NCI-H2227 (cell line): Measurements from ENCODE around the gene CHD5.

ENCODE experiments used
- DNase-seq: peaks from one replicate; lab custom pipeline; 2025; ENCODE audit not compliant: unreplicated experiment; lab: John Stamatoyannopoulos, UW

The CHD5 gene

GRCh38 chr1:6117064-6117463 lies 63.1 kb downstream of the CHD5 start:
- no peak for DNase-seq

DNA sequence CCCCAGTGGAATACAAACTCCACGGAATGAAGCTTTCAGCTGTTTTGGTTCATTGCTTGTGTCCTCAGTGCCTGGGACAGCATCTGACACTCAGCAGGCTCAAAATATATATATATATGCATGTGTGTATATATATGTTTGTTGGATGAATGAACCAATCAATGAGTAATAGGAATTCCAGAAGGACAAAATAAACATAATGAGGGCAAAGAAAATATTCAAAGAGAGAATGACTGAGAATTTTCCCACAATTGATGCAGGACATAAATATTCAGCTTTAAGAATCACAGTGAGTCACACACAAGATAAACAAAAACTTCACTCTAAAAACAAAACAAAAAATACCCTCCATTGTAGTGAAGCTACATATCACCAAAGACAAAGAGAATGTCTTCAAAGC lies 64.0 kb downstream of the CHD5 start:
- no peak for DNase-seq

DNA sequence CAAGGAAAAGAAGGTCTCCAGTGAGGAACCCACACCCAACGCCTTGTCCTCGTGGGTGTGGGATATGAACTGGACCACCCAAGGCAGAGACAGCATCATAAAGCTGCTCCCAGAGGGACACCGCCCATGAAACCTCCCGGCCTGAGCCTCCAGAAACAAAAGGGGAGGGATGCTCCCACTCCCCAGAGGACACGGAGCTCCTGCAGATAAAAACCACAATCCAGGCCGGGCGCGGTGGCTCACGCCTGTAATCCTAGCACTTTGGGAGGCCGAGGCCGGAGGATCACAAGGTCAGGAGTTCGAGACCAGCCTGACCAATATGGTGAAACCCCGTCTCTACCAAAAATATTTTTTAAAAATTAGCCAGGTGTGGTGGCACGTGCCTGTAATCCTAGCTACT lies 66.4 kb downstream of the CHD5 start:
- no peak for DNase-seq

- no peak for DNase-seq
Measured at GRCh38 chr1:6113116-6113515, 67.0 kb downstream of the CHD5 start.

DNA sequence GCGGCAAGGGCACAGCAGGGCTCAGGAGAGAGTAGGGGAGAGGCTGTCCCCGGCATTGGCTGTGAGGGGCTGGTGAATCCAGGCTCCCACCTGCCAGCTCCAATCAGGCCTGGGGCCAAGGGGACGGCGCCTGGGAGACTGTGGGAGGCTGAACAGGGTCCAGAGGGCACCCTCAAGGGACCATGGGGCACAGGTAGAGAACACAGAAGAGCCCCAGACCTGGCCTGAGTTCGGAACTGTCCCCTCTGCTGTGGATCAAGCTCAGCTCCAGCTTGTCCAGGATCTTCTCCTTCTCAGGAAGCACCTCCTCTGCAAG lies 67.5 kb downstream of the CHD5 start:
- no peak for DNase-seq

- no peak for DNase-seq
Measured at GRCh38 chr1:6111991-6112689, 68.0 kb downstream of the CHD5 start.

GRCh38 chr1:6111571-6111970 lies 68.5 kb downstream of the CHD5 start:
- DNase-seq, result no peak

DNA sequence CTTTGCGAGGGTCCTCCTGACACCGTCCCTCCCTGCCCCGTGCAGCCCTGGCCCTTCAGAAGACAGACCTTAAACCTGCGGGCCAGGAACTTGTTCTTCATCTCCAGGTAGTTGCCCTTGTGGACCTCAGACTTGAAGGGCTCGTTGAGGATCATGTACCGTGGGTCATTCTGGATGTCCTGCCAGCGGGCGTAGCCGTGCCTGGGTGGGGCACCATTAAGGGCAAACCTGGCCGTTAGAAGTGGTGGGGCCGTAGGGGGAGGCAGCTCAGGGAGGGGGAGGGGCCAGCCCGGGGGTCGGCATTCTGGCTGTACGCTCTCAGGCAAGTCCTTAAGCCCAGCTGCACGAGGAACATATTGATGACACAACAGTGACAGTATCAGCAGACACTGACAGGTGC lies 69.8 kb downstream of the CHD5 start:
- no peak for DNase-seq

DNA sequence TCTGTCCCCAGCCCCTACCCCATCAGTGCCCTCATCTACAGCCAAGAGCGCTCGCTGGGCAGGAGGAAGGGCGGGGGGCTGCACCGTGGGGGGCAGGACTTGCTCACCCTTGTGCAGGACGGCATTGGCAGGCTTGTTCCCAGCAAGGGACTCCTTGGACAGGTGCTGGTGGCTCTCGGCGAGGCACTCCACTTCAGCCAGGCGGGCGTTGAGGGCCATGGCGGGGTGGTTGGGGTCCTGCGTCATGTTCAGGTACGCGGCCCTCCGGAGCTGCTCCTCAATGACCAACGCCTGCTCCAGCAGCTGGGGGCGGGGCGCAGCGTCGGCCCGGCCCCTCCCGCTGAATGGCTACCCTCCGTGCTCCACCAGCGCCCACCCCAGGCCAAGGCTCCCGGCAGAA lies 70.4 kb downstream of the CHD5 start:
- no peak for DNase-seq

DNA sequence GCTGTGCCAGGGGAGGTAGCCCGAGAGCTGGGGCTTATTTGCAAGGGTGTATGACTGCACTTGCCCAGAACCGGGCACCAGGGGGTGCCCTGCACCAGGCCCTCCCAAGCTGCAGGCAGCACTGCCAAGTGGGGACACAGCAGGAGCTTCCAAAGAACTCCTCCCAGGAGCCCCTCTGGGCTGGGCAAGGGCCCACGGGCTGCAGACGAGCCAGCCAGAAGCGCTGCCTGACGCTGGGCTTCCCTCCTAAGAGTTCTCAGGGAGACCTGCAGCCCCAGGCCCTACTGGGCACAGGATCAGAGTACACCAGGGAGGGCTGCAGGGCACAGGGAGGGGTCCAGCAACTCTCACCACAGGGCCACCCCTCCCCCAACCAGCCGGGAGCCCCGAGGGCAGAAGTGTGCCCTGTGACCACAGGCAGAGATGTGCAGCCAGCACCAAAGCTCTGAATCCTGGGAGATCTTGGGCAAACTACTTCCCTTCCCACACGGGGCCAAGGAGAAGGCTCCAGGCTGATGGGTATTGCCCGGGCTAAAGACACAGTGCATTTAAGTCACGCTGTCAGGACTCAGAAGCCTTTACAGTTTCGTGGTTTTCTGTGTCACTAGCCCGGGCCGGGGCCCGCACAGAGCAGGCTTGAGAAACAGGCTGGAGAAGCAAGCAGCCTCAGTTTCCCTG lies 71.0 kb downstream of the CHD5 start:
- DNase-seq, result no peak

GRCh38 chr1:6108476-6108875 lies 71.6 kb downstream of the CHD5 start:
- no peak for DNase-seq

DNA sequence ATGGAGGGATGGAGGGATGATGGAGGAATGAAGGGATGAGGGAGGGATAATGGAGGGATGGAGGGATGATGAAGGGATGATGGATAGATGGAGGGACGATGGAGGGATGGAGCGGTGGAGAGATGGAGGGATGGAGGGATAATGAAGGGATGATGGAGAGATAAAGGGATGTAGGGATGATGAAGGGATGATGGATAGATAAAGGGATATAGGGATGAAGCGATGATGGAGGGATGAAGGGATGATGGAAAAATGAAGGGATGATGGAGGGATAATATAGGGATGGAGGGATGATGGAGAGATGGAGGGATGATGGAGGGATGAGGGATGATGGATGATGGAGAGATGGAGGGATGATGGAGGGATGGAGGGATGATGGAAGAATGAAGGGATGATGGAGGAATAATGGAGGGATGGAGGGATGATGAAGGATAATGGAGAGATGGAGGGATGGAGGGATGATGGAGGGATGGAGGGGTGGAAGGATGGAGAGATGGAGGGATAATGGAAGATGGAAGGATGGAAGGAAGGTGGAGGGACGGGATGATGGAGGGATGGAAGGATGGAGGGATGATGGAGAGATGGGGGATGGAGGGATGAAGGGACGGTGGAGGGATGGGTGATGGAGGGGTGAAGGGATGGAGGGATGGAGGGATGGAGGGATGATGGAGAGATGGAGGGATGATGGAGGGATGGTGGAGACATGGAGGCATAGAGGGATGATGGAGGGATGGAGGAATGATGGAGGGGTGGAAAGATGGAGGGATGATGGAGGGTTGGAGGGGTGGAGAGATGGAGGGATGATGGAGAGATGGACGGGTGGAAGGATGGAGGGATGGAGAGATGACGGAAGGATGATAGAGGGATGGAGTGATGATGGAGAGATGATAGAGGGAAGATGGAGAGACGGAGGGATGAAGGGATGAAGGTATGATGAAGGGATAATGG lies 72.4 kb downstream of the CHD5 start:
- DNase-seq, result no peak

DNA sequence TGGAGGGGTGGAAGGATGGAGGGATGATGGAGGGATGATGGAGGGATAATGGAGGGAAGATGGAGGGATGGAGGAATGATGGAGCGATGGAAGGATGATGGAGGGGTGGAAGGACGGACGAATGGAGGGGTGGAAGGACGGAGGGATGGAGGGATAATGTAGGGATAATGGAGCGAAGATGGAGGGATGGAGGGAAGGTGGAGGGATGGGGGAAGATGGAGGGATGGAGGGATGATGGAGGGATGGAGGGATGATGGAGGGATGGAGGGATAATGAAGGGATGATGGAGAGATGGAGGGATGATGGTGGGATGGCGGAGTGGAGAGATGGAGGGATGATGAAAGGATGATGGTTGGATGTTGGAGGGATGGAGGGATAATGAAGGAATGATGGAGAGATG lies 73.1 kb downstream of the CHD5 start:
- no peak for DNase-seq

DNA sequence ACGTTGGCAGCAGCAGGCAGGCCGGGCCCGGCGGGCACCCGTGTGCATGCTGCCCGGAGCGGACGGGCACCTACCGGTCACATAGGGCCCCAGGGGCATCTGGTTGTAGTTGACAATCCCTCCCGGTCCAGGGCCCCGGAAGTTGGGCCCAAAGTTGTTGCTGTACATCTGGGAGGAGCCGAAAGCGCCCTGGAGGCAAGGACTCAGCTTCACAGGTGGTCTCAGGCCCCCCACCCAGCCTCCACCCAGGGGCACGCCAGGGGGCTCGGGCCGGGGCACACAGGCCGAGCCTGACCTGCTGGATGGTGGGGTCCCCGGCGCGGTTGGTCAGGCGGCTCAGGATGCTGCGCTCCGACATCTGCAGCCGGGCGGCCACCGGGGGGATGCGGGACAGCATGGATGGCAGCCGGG lies 73.8 kb downstream of the CHD5 start:
- DNase-seq, result no peak

DNA sequence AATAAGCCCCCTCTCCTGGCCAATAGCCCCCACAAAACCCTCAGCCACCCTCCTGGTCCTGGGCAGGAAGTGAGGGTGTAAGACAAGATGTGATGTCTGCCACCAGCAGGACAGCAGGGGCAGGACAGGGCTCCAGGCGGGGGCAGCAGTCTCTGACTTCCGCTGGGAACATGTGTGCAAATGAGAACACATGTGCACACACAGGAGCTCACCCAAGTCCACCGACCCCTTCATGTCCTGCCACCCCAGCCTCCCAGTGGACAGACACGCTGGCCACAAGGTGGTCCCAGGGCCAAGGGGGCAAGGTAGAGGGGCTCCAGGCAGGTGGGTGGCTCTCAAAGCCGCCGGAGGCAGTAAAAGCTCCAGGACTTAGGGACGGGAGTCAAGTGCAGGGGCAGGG lies 74.4 kb downstream of the CHD5 start:
- no peak for DNase-seq

DNA sequence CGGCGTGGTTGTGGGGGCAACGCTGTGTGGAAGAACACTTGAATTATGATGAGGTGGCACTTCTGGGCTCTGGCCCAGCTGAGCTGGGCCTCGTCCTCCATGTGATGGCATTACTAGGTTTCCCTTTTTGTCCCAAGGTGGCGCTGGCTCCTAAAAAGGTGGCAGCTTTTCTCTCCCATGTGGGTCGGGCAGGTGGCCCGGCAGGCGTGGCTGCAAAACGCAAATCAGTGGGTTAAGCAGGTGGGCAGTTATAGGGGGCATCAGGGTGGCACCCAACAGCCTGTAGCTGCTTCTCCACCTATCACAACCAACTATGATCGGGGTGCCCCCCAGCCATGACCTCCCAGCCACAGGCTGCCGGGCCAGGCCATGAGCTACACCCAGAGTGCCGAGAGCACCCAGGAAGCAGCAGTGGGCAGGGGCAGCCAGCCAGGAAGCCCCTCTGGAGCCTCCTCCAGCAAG lies 74.9 kb downstream of the CHD5 start:
- DNase-seq, result no peak

GRCh38 chr1:6104631-6105030 lies 75.5 kb downstream of the CHD5 start:
- DNase-seq, result no peak

- DNase-seq, result no peak
Measured at GRCh38 chr1:6103854-6104530, 76.1 kb downstream of the CHD5 start.

DNA sequence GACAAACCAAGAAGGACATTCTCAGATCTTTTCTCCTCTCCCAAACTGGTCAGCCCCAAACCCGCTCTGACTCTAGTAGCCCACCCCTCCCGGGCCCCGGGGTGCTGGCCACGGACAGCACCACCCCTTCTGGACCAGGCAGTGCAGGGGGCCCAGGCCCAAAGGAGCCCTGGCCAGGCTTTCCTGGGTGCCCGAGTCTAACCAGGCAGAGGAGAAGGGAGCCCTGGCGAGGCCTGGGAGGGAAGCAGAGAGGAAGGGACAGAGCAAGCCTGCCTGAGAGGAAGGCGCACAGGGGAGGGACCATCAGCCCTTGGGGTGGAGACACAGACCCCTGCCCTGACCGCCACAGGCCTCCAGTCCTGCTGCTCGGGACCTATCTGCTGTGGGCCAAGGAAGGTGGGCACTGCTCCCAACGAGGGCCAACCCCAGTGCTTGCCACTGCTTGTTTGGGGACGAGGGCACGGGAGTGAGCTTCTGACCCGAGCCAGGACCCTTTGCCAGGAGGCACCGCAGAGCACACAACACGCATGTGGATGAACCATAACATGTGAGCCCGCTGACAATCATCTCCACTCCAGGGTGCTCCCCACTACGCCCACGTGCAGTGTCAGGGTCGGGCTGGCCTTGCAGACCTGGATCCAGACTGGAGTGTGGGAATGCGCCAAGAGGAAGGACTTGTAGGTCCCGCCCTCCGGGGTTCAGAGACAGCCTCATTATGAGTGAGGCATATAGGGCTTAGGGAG lies 76.8 kb downstream of the CHD5 start:
- no peak for DNase-seq

- no peak for DNase-seq
Measured at GRCh38 chr1:6102532-6102845, 77.6 kb downstream of the CHD5 start.
